Spleen (tissue), 7 donors: ENCODE results near the gene INS.

Experiments used
- POLR2A ChIP-seq, 3 donors: fragments of 450-650 bp; IDR thresholded peaks; one replicate each; pipeline ENCODE4 v1.5.1; 2017; ENCODE audit warnings: antibody characterized with exemption in 3 of 3, mild to moderate bottlenecking in 1 of 3
- TF ChIP-seq, protein P1 (sequence below), 11 experiments: fragments of 200-600 bp in 7 of 11; fragments of 450-650 bp in 4 of 11; sonication (generic) in 4 of 11; IDR thresholded peaks in 8 of 11; conservative IDR thresholded peaks in 3 of 11; 1 replicate in 7 of 11; 2 replicates in 4 of 11; pipeline versions ENCODE4 v1.4.0 to v1.8.0; 2016 to 2021; ENCODE audit warnings: antibody characterized with exemption in 11 of 11, inconsistent platforms in 4 of 11, mild to moderate bottlenecking in 1 of 11
- donor health status: DM: no; HTN: no; CAD: no; lungs with moderate emphysema.
- donor health status: DM: no; HTN: no; CAD: no.
- donor health status: DM: no; HTN: no; CAD: no.

DNA sequence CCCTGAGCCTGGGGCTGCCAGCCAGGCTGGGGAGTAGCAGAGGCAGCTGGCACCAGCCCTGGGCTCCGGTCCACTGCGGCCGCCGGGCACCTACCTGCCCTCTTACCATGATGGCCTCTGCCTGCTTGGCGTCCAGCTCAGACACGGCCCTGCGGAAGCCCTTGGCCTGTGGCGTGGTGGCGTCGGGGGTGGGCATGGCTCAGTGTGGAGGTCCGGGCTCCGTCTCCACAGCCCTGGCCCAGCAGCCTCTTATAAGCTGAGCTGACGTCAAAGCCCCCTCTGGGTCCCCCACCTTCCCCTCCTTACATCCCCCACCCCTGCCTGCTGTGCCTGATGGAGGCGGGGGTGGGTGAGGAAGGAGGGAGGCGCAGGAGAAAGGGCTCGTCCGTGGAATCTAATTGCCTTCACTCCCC lies 10.6 kb upstream of the INS start, which contains the start of gene TH:
- TF ChIP-seq, protein P1, sequence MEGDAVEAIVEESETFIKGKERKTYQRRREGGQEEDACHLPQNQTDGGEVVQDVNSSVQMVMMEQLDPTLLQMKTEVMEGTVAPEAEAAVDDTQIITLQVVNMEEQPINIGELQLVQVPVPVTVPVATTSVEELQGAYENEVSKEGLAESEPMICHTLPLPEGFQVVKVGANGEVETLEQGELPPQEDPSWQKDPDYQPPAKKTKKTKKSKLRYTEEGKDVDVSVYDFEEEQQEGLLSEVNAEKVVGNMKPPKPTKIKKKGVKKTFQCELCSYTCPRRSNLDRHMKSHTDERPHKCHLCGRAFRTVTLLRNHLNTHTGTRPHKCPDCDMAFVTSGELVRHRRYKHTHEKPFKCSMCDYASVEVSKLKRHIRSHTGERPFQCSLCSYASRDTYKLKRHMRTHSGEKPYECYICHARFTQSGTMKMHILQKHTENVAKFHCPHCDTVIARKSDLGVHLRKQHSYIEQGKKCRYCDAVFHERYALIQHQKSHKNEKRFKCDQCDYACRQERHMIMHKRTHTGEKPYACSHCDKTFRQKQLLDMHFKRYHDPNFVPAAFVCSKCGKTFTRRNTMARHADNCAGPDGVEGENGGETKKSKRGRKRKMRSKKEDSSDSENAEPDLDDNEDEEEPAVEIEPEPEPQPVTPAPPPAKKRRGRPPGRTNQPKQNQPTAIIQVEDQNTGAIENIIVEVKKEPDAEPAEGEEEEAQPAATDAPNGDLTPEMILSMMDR (IDR thresholded peaks at IDR 0.05 in 8 of 11, conservative IDR thresholded peaks at IDR 0.05 in 3 of 11): no peak
- no peak for TF ChIP-seq POLR2A (IDR thresholded peaks at IDR 0.05)
